ENCODE data around the gene POFUT2.

- TF ChIP-seq POLR2A (IDR thresholded peaks at IDR 0.05): no peak
- TF ChIP-seq, protein P1, sequence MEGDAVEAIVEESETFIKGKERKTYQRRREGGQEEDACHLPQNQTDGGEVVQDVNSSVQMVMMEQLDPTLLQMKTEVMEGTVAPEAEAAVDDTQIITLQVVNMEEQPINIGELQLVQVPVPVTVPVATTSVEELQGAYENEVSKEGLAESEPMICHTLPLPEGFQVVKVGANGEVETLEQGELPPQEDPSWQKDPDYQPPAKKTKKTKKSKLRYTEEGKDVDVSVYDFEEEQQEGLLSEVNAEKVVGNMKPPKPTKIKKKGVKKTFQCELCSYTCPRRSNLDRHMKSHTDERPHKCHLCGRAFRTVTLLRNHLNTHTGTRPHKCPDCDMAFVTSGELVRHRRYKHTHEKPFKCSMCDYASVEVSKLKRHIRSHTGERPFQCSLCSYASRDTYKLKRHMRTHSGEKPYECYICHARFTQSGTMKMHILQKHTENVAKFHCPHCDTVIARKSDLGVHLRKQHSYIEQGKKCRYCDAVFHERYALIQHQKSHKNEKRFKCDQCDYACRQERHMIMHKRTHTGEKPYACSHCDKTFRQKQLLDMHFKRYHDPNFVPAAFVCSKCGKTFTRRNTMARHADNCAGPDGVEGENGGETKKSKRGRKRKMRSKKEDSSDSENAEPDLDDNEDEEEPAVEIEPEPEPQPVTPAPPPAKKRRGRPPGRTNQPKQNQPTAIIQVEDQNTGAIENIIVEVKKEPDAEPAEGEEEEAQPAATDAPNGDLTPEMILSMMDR (IDR thresholded peaks at IDR 0.05): no peak
- no peak for TF ChIP-seq EP300 (IDR thresholded peaks at IDR 0.05; ENCODE audit: low read depth)
- no peak for TF ChIP-seq POLR2AphosphoS5 (IDR thresholded peaks at IDR 0.05)
Measured at GRCh38 chr21:45256021-45256911, 31.4 kb downstream of the POFUT2 start.
